B cell (primary cell): ENCODE results near the gene GFRA3. TPM values are rescaled to one million over a fixed set of nuclear protein-coding genes. Genes with fewer than 3 reads are reported as not detected.

Experiments used
- ATAC-seq: fragments of 200-7000 bp; cut with Tn5 transposase; one replicate; pipeline ENCODE4 v1.10.0; 2021; ENCODE audit warnings: low read depth, mild to moderate bottlenecking, moderate number of reproducible peaks, moderate library complexity
- CTCF ChIA-PET: fragments of 350-600 bp; sonication (Branson Sonifier 250); formaldehyde crosslinking; loops from one replicate; lab custom pipeline; 2021; ENCODE audit warnings: antibody characterized with exemption, inconsistent platforms; lab: Charles Lee
- POLR2A ChIA-PET: fragments of 350-600 bp; sonication (Branson Sonifier 250); formaldehyde crosslinking; loops from one replicate; lab custom pipeline; 2021; ENCODE audit warnings: antibody characterized with exemption; lab: Charles Lee
- DNase-seq: peaks from one replicate; pipeline ENCODE4 v3.0.0; 2013
- H2AFZ ChIP-seq: 2 replicates; pipeline ENCODE4 v1.6.1; 2012; ENCODE audit warnings: mild to moderate bottlenecking, low read depth, low read length; ENCODE audit not compliant: insufficient read depth, poor library complexity, severe bottlenecking
- H3K27ac ChIP-seq, 2 donors: 1 replicate in 1 of 2; 2 replicates in 1 of 2; pipeline ENCODE4 v1.5.1; 2012 to 2013; ENCODE audit warnings: low read length in 2 of 2, mild to moderate bottlenecking in 2 of 2, moderate library complexity in 1 of 2
- H3K27me3 ChIP-seq, 4 experiments: fragments of 200-600 bp in 1 of 4; sonication (generic) in 1 of 4; replicated peaks in 1 of 4; 1 replicate in 2 of 4; 2 replicates in 2 of 4; pipeline versions ENCODE4 v1.6.1 to v1.7.0; 2013 to 2016; ENCODE audit warnings: low read length in 3 of 4, mild to moderate bottlenecking in 2 of 4, mixed read lengths in 1 of 4, moderate library complexity in 1 of 4; ENCODE audit not compliant: insufficient read depth in 4 of 4, control insufficient read depth in 3 of 4; ENCODE audit errors: control extremely low read depth in 1 of 4
- H3K36me3 ChIP-seq, 2 experiments: replicated peaks in 1 of 2; 1 replicate in 1 of 2; 2 replicates in 1 of 2; pipeline versions ENCODE4 v1.6.1 to v1.7.1; 2013; ENCODE audit warnings: low read length in 1 of 2; ENCODE audit not compliant: insufficient read depth in 2 of 2, control insufficient read depth in 1 of 2; ENCODE audit errors: control extremely low read depth in 1 of 2, extremely low read depth in 1 of 2
- H3K4me1 ChIP-seq, 2 donors: fragments of 200-600 bp in 1 of 2; sonication (generic) in 1 of 2; 1 replicate in 1 of 2; 2 replicates in 1 of 2; pipeline versions ENCODE4 v1.5.1 to v1.6.1; 2013 to 2017; ENCODE audit warnings: low read length in 2 of 2; ENCODE audit not compliant: control insufficient read depth in 2 of 2, insufficient read depth in 2 of 2
- H3K4me2 ChIP-seq: replicated peaks from 2 replicates; pipeline ENCODE3; 2012; ENCODE audit warnings: mild to moderate bottlenecking, low read depth, low read length; ENCODE audit not compliant: poor library complexity, severe bottlenecking
- H3K4me3 ChIP-seq, 5 experiments: fragments of 200-600 bp in 1 of 5; sonication (generic) in 1 of 5; 1 replicate in 3 of 5; 2 replicates in 2 of 5; pipeline versions ENCODE4 v1.5.1 to v1.7.0; 2011 to 2016; ENCODE audit warnings: low read length in 4 of 5, mild to moderate bottlenecking in 4 of 5, low read depth in 2 of 5, control low read depth in 1 of 5, moderate library complexity in 1 of 5; ENCODE audit not compliant: insufficient read depth in 1 of 5; ENCODE audit errors: control extremely low read depth in 1 of 5, extremely low read depth in 1 of 5
- H3K79me2 ChIP-seq: fragments of 200-600 bp; sonication (generic); one replicate; pipeline ENCODE4 v1.6.0; 2016; ENCODE audit warnings: low read length; ENCODE audit not compliant: control insufficient read depth, insufficient read depth
- H3K9ac ChIP-seq: fragments of 200-600 bp; sonication (generic); 2 replicates; pipeline ENCODE4 v1.6.1; 2017; ENCODE audit warnings: mild to moderate bottlenecking, low read length, moderate library complexity
- H3K9me3 ChIP-seq, 3 donors: one replicate each; pipeline versions ENCODE4 v1.6.1 to v1.7.1; 2013; ENCODE audit warnings: low read length in 2 of 3; ENCODE audit not compliant: control insufficient read depth in 2 of 3, insufficient read depth in 1 of 3; ENCODE audit errors: control extremely low read depth in 1 of 3
- H4K20me1 ChIP-seq: 2 replicates; pipeline ENCODE4 v1.6.0; 2012; ENCODE audit warnings: mild to moderate bottlenecking, low read length; ENCODE audit not compliant: insufficient read depth, control insufficient read depth, poor library complexity, severe bottlenecking
- H3K27ac Mint-ChIP-seq: one replicate; pipeline ENCODE4 v1.8.0; 2021; ENCODE audit warnings: mixed read lengths
- H3K27me3 Mint-ChIP-seq: one replicate; pipeline ENCODE4 v1.8.0; 2021; ENCODE audit warnings: mixed read lengths
- H3K4me1 Mint-ChIP-seq: one replicate; pipeline ENCODE4 v1.8.0; 2021; ENCODE audit warnings: mixed read lengths
- H3K4me3 Mint-ChIP-seq: one replicate; pipeline ENCODE4 v1.8.0; 2021; ENCODE audit warnings: mixed read lengths
- H3K9me3 Mint-ChIP-seq: one replicate; pipeline ENCODE4 v1.8.0; 2022; ENCODE audit warnings: mixed read lengths; ENCODE audit not compliant: insufficient read depth
- CTCF ChIP-seq: fragments of 200-600 bp; IDR thresholded peaks from one replicate; pipeline ENCODE4 v1.8.0; 2022; ENCODE audit warnings: antibody characterized with exemption, mild to moderate bottlenecking
- EZH2 ChIP-seq: IDR thresholded peaks from 2 replicates; pipeline ENCODE4 v1.6.1; 2012; ENCODE audit warnings: borderline replicate concordance, low read depth, mild to moderate bottlenecking, moderate library complexity, low read length; ENCODE audit not compliant: insufficient read depth, poor library complexity, severe bottlenecking
- WGBS: methylation state at CpG from one replicate; pipeline ENCODE4 v1.1.5; 2013; ENCODE audit warnings: missing lambda C conversion rate; ENCODE audit not compliant: insufficient coverage; 5-methylcytosine and 5-hydroxymethylcytosine counted together
- intact Hi-C: fragments of 100-400 bp; cut with micrococcal nuclease; formaldehyde crosslinking; loops from one replicate; pipeline ENCODE4 v1.10.0; 2022
- polyA plus RNA-seq: library from polyadenylated mRNA; depleted of rRNA; stranded (reverse); fragments of >200 nt; gene quantifications from 2 replicates; pipeline ENCODE4 v1.2.3, GENCODE V29; 2012
- total RNA-seq, 2 donors: library from RNA; stranded (reverse); fragments of 120-200 nt in 1 of 2; gene quantifications; 1 replicate in 1 of 2; 2 replicates in 1 of 2; pipeline versions ENCODE4 v1.2.3 to v1.2.4, GENCODE V29; 2013 to 2022

The GFRA3 gene
- total and polyA plus RNA-seq, 2 donors (not counting 1 experiment from before 2014, with no cell fraction given), result not detected

- Histone ChIP-seq H3K27me3 (no peaks in the 10 kb centered on the region), H3K9ac (no peak overlapping the region), H3K4me2 (no peak overlapping the region), H3K9me3 (no peaks in the 10 kb centered on the region), H2AFZ (no peak overlapping the region), H3K36me3 (no peaks in the 10 kb centered on the region), H3K4me3 (no peak overlapping the region), H3K27ac (no peak overlapping the region), H3K4me1 (no peaks in the 10 kb centered on the region), H3K79me2 (no peaks in the 10 kb centered on the region), H4K20me1 (no peaks in the 10 kb centered on the region)
- no peak for ATAC-seq
- WGBS, result 96% methylated on average over 2 of the region's 3 CpGs
- CTCF ChIA-PET, result no interaction called here
- no peak overlapping the region for H3K4me3 Mint-ChIP-seq
- TF ChIP-seq CTCF, result no peak
- no peak for TF ChIP-seq EZH2
- no peak overlapping the region for H3K27ac Mint-ChIP-seq
- intact Hi-C loops, result no loop called here
- no peak for DNase-seq
- peaks cover 1% of the 10 kb centered on the region for H3K4me1 Mint-ChIP-seq
- POLR2A ChIA-PET, result no interaction called here
- H3K27me3 Mint-ChIP-seq, result no peaks in the 10 kb centered on the region
- no peaks in the 10 kb centered on the region for H3K9me3 Mint-ChIP-seq
These were observed 14.9 kb upstream of the GFRA3 start for GRCh38 chr5:138289296-138289695.

- Histone ChIP-seq H3K27ac (no peak overlapping the region), H3K9ac (no peak overlapping the region), H3K79me2 (no peaks in the 10 kb centered on the region), H3K4me3 (no peak overlapping the region), H3K27me3 (no peaks in the 10 kb centered on the region), H3K4me1 (no peaks in the 10 kb centered on the region), H3K4me2 (no peak overlapping the region), H3K9me3 (no peaks in the 10 kb centered on the region), H3K36me3 (no peaks in the 10 kb centered on the region), H4K20me1 (no peaks in the 10 kb centered on the region), H2AFZ (no peak overlapping the region)
- ATAC-seq, result no peak
- Mint-ChIP-seq H3K27me3 (no peaks in the 10 kb centered on the region), H3K9me3 (no peaks in the 10 kb centered on the region), H3K4me3 (no peak overlapping the region), H3K4me1 (peaks cover 1% of the 10 kb centered on the region), H3K27ac (no peak overlapping the region)
- ChIA-PET CTCF (no interaction called here), POLR2A (no interaction called here)
- DNase-seq, result peak; percentile 15
- WGBS, result 100% methylated on average over 1 of the region's 1 CpG
- intact Hi-C loops, result no loop called here
- TF ChIP-seq CTCF, result no peak
These were observed 12.8 kb upstream of the GFRA3 start for GRCh38 chr5:138287246-138287645.
